Tibial nerve (tissue), 4 donors: Measurements from ENCODE around the gene KIFC1. TPM values are rescaled to one million over a fixed set of nuclear protein-coding genes. Genes with fewer than 3 reads are reported as not detected.

Experiments
- DNase-seq, 2 donors: peaks; one replicate each; pipeline ENCODE4 v3.0.0-alpha.2; 2019; ENCODE audit warnings: low spot score in 2 of 2
- H3K27ac ChIP-seq, 4 donors: fragments of 200-600 bp; sonication (generic) in 3 of 4; one replicate each; pipeline ENCODE4 v1.5.1; 2017 to 2019; ENCODE audit warnings: mild to moderate bottlenecking in 1 of 4
- H3K27me3 ChIP-seq, 2 donors: fragments of 200-600 bp; sonication (generic) in 1 of 2; one replicate each; pipeline versions ENCODE4 v1.5.1 to v1.6.0; 2017 to 2019
- H3K36me3 ChIP-seq, 3 donors: fragments of 200-600 bp; sonication (generic); one replicate each; pipeline ENCODE4 v1.5.1; 2018 to 2019
- H3K4me1 ChIP-seq, 4 donors: fragments of 200-600 bp; sonication (generic) in 3 of 4; one replicate each; pipeline ENCODE4 v1.5.1; 2017 to 2019
- H3K4me3 ChIP-seq, 4 donors: fragments of 200-600 bp; sonication (generic) in 3 of 4; one replicate each; pipeline ENCODE4 v1.5.1; 2017 to 2019; ENCODE audit warnings: mild to moderate bottlenecking in 1 of 4, moderate library complexity in 1 of 4
- H3K9me3 ChIP-seq, 4 donors: fragments of 200-600 bp; sonication (generic) in 3 of 4; one replicate each; pipeline ENCODE4 v1.5.1; 2017 to 2019
- EP300 ChIP-seq, 2 donors: sonication (generic); formaldehyde crosslinking; IDR thresholded peaks; one replicate each; pipeline ENCODE4 v1.6.1; 2017; ENCODE audit warnings: antibody characterized with exemption in 2 of 2, mild to moderate bottlenecking in 1 of 2
- POLR2A ChIP-seq, 2 donors: fragments of 450-650 bp; IDR thresholded peaks; one replicate each; pipeline ENCODE4 v1.6.1; 2017; ENCODE audit warnings: antibody characterized with exemption in 2 of 2, mild to moderate bottlenecking in 2 of 2, moderate library complexity in 2 of 2
- WGBS, 2 donors: methylation state at CpG; one replicate each; pipeline ENCODE4 v1.1.5; 2018; 5-methylcytosine and 5-hydroxymethylcytosine counted together
- total RNA-seq, 4 donors: library from RNA; depleted of rRNA; stranded (reverse); fragments of >200 nt; gene quantifications; one replicate each; pipeline ENCODE4 v1.1.0, GENCODE V29; 2016
- TF ChIP-seq, protein P1 (sequence below), 5 experiments: fragments of 200-600 bp in 3 of 5; fragments of 450-650 bp in 2 of 5; sonication (generic) in 3 of 5; IDR thresholded peaks; one replicate each; pipeline ENCODE4 v1.5.1; 2016 to 2019; ENCODE audit warnings: antibody characterized with exemption in 5 of 5, mild to moderate bottlenecking in 3 of 5, moderate library complexity in 2 of 5

The KIFC1 gene
- total RNA-seq, 4 donors from 2014 or later = 0.42 to 3.6 (median 2.1) TPM

DNA sequence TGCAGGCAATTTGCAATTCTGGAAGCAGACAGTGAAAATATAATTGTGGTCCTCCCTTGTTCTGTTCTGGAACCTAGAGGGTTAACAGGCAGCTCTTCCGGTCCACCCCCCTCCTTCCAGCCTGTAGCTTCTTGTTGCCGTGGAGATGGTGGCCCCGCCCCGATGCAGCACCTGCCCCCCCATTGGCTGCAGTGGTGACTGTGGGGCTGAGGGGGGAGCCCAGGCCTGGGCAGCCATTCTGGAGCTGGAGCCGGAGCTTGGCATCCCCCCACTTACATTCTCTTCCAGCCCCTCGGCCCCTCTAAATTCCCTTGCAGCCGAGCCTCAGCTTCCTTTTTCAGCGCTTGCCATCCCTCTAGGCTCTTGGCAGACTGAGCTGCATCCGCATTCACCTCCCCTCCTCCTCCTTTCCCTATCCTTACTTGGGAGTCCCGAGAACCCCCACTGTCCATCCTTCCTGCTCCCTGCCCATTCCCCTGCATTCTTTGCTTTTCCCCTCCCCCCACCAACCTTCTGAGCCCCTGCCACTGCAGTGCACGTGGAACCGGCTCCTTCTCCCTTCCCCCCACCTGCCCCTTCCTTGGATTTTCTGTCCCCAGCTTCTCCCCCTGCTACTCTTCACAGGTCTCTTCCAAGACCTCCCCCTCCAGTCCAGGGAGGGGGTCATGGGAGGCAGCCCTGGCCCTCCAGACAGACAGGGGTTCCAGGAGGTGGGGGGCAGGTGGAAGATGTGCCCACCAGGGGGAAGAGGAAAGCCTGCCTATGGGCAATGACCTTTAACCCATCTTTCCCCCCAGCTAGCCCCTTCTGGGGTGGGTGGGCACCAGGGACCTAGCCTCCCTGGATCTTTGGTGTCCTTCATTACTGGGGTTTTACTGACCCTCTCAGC is 39.6 kb downstream of the KIFC1 start:
- peak in 1 of 2 donors; percentile 30 for DNase-seq
- WGBS, 2 donors = 4 to 17% methylated on average over 11 to 12 of the region's 12 CpGs
- TF ChIP-seq POLR2A (IDR thresholded peaks at IDR 0.05) (no peak), EP300 (IDR thresholded peaks at IDR 0.05) (no peak)
- TF ChIP-seq, protein P1, sequence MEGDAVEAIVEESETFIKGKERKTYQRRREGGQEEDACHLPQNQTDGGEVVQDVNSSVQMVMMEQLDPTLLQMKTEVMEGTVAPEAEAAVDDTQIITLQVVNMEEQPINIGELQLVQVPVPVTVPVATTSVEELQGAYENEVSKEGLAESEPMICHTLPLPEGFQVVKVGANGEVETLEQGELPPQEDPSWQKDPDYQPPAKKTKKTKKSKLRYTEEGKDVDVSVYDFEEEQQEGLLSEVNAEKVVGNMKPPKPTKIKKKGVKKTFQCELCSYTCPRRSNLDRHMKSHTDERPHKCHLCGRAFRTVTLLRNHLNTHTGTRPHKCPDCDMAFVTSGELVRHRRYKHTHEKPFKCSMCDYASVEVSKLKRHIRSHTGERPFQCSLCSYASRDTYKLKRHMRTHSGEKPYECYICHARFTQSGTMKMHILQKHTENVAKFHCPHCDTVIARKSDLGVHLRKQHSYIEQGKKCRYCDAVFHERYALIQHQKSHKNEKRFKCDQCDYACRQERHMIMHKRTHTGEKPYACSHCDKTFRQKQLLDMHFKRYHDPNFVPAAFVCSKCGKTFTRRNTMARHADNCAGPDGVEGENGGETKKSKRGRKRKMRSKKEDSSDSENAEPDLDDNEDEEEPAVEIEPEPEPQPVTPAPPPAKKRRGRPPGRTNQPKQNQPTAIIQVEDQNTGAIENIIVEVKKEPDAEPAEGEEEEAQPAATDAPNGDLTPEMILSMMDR (IDR thresholded peaks at IDR 0.05) = no peak

DNA sequence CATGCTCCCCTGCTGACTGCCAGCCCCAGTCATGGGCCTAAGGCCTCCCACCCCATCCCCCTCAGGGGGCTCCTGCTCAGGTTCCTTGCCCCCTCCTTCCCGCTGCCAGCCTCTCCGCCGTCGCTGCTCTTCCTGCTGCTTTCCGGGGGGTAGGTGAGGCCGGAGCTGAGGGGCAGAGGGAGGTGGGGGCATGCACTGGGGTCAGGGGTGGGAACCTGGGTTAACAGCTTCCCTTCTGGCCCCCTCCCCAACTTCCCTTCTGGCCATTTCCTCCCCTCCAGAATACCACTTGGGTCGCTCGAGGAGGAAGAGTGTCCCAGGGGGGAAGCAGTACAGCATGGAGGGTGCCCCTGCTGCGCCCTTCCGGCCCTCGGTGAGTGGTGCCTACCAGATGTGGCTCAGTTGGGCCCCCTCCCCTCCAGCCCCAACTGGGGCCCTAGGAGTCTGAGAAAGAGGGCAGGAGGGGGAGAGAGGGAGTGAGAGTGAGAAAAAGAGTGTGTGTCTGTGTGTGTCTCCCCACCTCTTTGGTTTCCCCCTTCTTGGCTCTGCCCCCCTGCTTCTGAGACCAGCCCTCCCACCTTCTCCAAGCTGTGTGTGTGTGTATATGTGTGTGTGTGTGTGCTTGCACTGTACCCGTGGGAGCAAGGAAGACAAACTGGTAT is 40.4 kb downstream of the KIFC1 start:
- Histone ChIP-seq H3K36me3 (peaks cover 0 to 30% (median 8%) of the 10 kb centered on the region in 3 donors), H3K27me3 (no peaks in the 10 kb centered on the region), H3K9me3 (no peaks in the 10 kb centered on the region), H3K27ac (peak overlapping the region in 1 of 4 donors; percentile 33), H3K4me3 (no peak overlapping the region), H3K4me1 (peaks cover 0 to 65% (median 29%) of the 10 kb centered on the region in 4 donors)
- no peak for DNase-seq
- TF ChIP-seq, protein P1 (IDR thresholded peaks at IDR 0.05) = no peak
- TF ChIP-seq EP300 (IDR thresholded peaks at IDR 0.05) (no peak), POLR2A (IDR thresholded peaks at IDR 0.05) (no peak)
- 43 to 54% methylated on average over 12 of the region's 12 CpGs for WGBS, 2 donors

More for the DNA sequence above, 39.6 kb downstream of the KIFC1 start:
- Histone ChIP-seq H3K36me3 (peaks cover 0 to 23% (median 8%) of the 10 kb centered on the region in 3 donors), H3K27me3 (no peaks in the 10 kb centered on the region), H3K4me3 (peak overlapping the region in 2 of 4 donors; percentile 26 to 30), H3K9me3 (no peaks in the 10 kb centered on the region), H3K4me1 (peaks cover 0 to 73% (median 36%) of the 10 kb centered on the region in 4 donors), H3K27ac (peak overlapping the region in 2 of 4 donors; percentile 40 to 43)

DNA sequence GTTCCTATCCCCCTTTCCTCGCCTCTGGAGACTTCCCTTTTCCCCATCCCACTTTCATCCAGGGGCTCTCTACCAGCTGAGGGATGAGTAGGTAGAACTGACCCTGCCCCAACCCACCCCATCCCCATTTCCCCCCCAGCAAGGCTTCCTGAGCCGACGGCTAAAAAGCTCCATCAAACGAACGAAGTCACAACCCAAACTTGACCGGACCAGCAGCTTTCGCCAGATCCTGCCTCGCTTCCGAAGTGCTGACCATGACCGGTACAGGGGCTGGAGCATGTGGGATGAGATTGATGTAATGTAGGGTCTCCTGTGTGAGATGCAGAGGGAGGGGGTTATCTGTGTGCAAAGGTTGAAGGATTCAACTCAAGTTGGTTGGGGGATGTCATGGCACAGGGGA is 40.9 kb downstream of the KIFC1 start:
- Histone ChIP-seq H3K4me3 (no peak overlapping the region), H3K27ac (no peak overlapping the region), H3K27me3 (no peaks in the 10 kb centered on the region), H3K36me3 (peaks cover 1 to 36% (median 8%) of the 10 kb centered on the region in 3 donors), H3K4me1 (peaks cover 0 to 59% (median 24%) of the 10 kb centered on the region in 4 donors), H3K9me3 (no peaks in the 10 kb centered on the region)
- WGBS, 2 donors = 72 to 74% methylated on average over 10 of the region's 10 CpGs
- DNase-seq = no peak
- TF ChIP-seq, protein P1 (IDR thresholded peaks at IDR 0.05) = no peak
- TF ChIP-seq EP300 (IDR thresholded peaks at IDR 0.05) (no peak), POLR2A (IDR thresholded peaks at IDR 0.05) (no peak)

DNA sequence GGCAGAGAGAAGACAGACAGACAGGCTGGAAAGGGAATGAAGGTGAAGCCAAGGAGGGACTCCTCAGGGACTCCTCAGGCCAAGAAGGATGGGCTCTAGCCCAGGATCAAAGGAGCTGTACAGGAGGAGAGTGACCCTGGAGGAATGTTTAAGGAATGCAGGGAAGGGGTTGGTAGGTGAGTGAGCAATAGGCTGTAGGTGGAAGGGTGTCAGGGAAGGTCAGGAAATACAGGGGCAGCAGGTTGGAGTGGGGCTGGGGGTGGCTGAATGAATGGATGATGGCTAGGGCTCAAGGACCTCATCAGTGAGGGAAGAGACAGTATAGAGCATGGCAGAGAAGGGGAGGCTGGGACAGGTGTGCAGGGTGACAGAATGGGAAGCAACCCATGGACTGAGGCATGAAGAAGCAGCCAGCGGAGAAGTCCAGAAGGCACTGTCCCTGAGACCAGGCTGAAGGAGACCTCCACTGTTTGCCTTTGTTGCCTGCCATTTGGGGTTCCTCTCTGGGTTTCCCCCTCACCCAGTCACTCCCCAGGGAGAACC is 41.4 kb downstream of the KIFC1 start:
- DNase-seq = no peak
- WGBS, 2 donors = 87 to 88% methylated on average over 1 of the region's 1 CpG
- Histone ChIP-seq H3K9me3 (no peaks in the 10 kb centered on the region), H3K27ac (peak overlapping the region in 1 of 4 donors; percentile 39), H3K4me1 (peaks cover 0 to 58% (median 24%) of the 10 kb centered on the region in 4 donors), H3K4me3 (no peak overlapping the region), H3K36me3 (peaks cover 4 to 41% (median 8%) of the 10 kb centered on the region in 3 donors), H3K27me3 (no peaks in the 10 kb centered on the region)
- TF ChIP-seq EP300 (IDR thresholded peaks at IDR 0.05) = no peak
- TF ChIP-seq, protein P1 (IDR thresholded peaks at IDR 0.05) = no peak
- no peak for TF ChIP-seq POLR2A (IDR thresholded peaks at IDR 0.05)
